CD14-positive monocyte (primary cell): ENCODE data around the gene OPN1LW. TPM values are rescaled to one million over a fixed set of nuclear protein-coding genes. Genes with fewer than 3 reads are reported as not detected.
A peak's percentile ranks its signal among the peaks of the same experiment; 100 is the strongest.
"Not testable (repeated sequence)": the region's sequence is repeated elsewhere in the genome, so short reads cannot be mapped to it uniquely, and the experiment has no call there.

Experiments
- DNase-seq, 3 donors: peaks; one replicate each; pipeline ENCODE4 v3.0.0-alpha.2; 2011 to 2022
- H2AFZ ChIP-seq: 2 replicates; pipeline ENCODE4 v1.6.0; 2012; ENCODE audit warnings: mild to moderate bottlenecking, low read depth, low read length, inconsistent platforms; ENCODE audit not compliant: insufficient read depth, poor library complexity, severe bottlenecking
- H3K27ac ChIP-seq, 2 donors: 1 replicate in 1 of 2; 2 replicates in 1 of 2; pipeline ENCODE4 v1.5.1; 2012 to 2013; ENCODE audit warnings: low read length in 2 of 2, control low read depth in 1 of 2, inconsistent platforms in 1 of 2, low read depth in 1 of 2, mild to moderate bottlenecking in 1 of 2
- H3K27me3 ChIP-seq, 2 donors: one replicate each; pipeline versions ENCODE4 v1.6.0 to v1.6.1; 2011 to 2013; ENCODE audit warnings: low read length in 2 of 2; ENCODE audit not compliant: control insufficient read depth in 2 of 2, insufficient read depth in 2 of 2
- H3K36me3 ChIP-seq, 2 donors: replicated peaks in 1 of 2; 1 replicate in 1 of 2; 2 replicates in 1 of 2; pipeline versions ENCODE4 v1.5.1 to v1.6.1; 2012 to 2013; ENCODE audit warnings: low read length in 2 of 2, control low read depth in 1 of 2, inconsistent platforms in 1 of 2, mild to moderate bottlenecking in 1 of 2; ENCODE audit not compliant: insufficient read depth in 2 of 2, control insufficient read depth in 1 of 2
- H3K4me1 ChIP-seq, 2 donors: 1 replicate in 1 of 2; 2 replicates in 1 of 2; pipeline versions ENCODE4 v1.5.1 to v1.6.1; 2012 to 2013; ENCODE audit warnings: low read length in 2 of 2, control low read depth in 1 of 2, inconsistent platforms in 1 of 2, mild to moderate bottlenecking in 1 of 2, moderate library complexity in 1 of 2; ENCODE audit not compliant: insufficient read depth in 2 of 2, control insufficient read depth in 1 of 2
- H3K4me2 ChIP-seq: replicated peaks from 2 replicates; pipeline ENCODE3; 2012; ENCODE audit warnings: low read length, moderate library complexity, mild to moderate bottlenecking; ENCODE audit not compliant: poor library complexity, severe bottlenecking; ENCODE audit errors: extremely low read depth
- H3K4me3 ChIP-seq, 3 experiments: fragments of 200-600 bp in 1 of 3; sonication (generic) in 1 of 3; replicated peaks in 1 of 3; 1 replicate in 2 of 3; 2 replicates in 1 of 3; pipeline ENCODE4 v1.5.1; 2011 to 2013; ENCODE audit warnings: low read length in 3 of 3, mild to moderate bottlenecking in 3 of 3, control low read depth in 2 of 3, low read depth in 2 of 3, inconsistent platforms in 1 of 3, moderate library complexity in 1 of 3
- H3K79me2 ChIP-seq: 2 replicates; pipeline ENCODE4 v1.6.0; 2012; ENCODE audit warnings: mild to moderate bottlenecking, control low read depth, inconsistent platforms, low read length, moderate library complexity; ENCODE audit not compliant: insufficient read depth
- H3K9ac ChIP-seq: 2 replicates; pipeline ENCODE4 v1.6.0; 2017; ENCODE audit warnings: low read length, mild to moderate bottlenecking; ENCODE audit not compliant: insufficient read depth, poor library complexity, severe bottlenecking
- H3K9me3 ChIP-seq, 2 donors: replicated peaks in 1 of 2; 1 replicate in 1 of 2; 2 replicates in 1 of 2; pipeline versions ENCODE4 v1.5.1 to v1.6.1; 2012 to 2013; ENCODE audit warnings: low read length in 2 of 2, control low read depth in 1 of 2; ENCODE audit not compliant: control insufficient read depth in 1 of 2, insufficient read depth in 1 of 2
- H4K20me1 ChIP-seq: 2 replicates; pipeline ENCODE4 v1.6.0; 2012; ENCODE audit warnings: mild to moderate bottlenecking, low read length, control low read depth, moderate library complexity; ENCODE audit not compliant: insufficient read depth
- H3K27ac Mint-ChIP-seq, 7 donors: one replicate each; pipeline ENCODE4 v1.8.0; 2020; ENCODE audit warnings: mild to moderate bottlenecking in 7 of 7, mixed read lengths in 7 of 7, moderate library complexity in 6 of 7, inconsistent platforms in 2 of 7
- H3K27me3 Mint-ChIP-seq, 3 donors: one replicate each; pipeline ENCODE4 v1.8.0; 2021 to 2022; ENCODE audit warnings: low read depth in 3 of 3, mild to moderate bottlenecking in 3 of 3, mixed read lengths in 3 of 3, moderate library complexity in 3 of 3, inconsistent platforms in 1 of 3
- H3K36me3 Mint-ChIP-seq, 2 donors: one replicate each; pipeline ENCODE4 v1.8.0; 2020; ENCODE audit warnings: mixed read lengths in 2 of 2, inconsistent platforms in 1 of 2, mild to moderate bottlenecking in 1 of 2
- H3K4me1 Mint-ChIP-seq: one replicate; pipeline ENCODE4 v1.8.0; 2020; ENCODE audit warnings: mild to moderate bottlenecking, mixed read lengths
- H3K4me3 Mint-ChIP-seq, 2 donors: one replicate each; pipeline ENCODE4 v1.8.0; 2020; ENCODE audit warnings: mild to moderate bottlenecking in 2 of 2, mixed read lengths in 2 of 2, moderate library complexity in 1 of 2
- H3K9me3 Mint-ChIP-seq, 7 donors: one replicate each; pipeline ENCODE4 v1.8.0; 2020 to 2022; ENCODE audit warnings: mixed read lengths in 7 of 7, mild to moderate bottlenecking in 6 of 7, moderate library complexity in 6 of 7, inconsistent platforms in 2 of 7
- CTCF ChIP-seq: fragments of 200-600 bp; IDR thresholded peaks from one replicate; pipeline ENCODE4 v1.8.0; 2022; ENCODE audit warnings: antibody characterized with exemption, mild to moderate bottlenecking
- WGBS: methylation state at CpG from one replicate; pipeline ENCODE4 v1.1.5; 2013; ENCODE audit warnings: missing lambda C conversion rate; ENCODE audit not compliant: insufficient coverage; 5-methylcytosine and 5-hydroxymethylcytosine counted together
- intact Hi-C, 2 donors: fragments of 100-400 bp; cut with micrococcal nuclease; formaldehyde crosslinking; loops; one replicate each; pipeline versions ENCODE4 v1.15.0 to v1.15.1; 2023
- polyA minus RNA-seq: library from RNA; depleted of rRNA, polyadenylated mRNA; stranded (reverse); fragments of >200 nt; gene quantifications from 2 replicates; pipeline ENCODE4 v1.2.3, GENCODE V29; 2012
- polyA plus RNA-seq, 3 donors: library from polyadenylated mRNA; depleted of rRNA in 1 of 3; unstranded in 2 of 3; stranded (reverse) in 1 of 3; fragments of 300-500 nt in 2 of 3; fragments of >200 nt in 1 of 3; fragmentation: Illumina TruSeq in 2 of 3; gene quantifications; 1 replicate in 2 of 3; 2 replicates in 1 of 3; pipeline ENCODE4 v1.2.3, GENCODE V29; 2012 to 2021
- total RNA-seq, 12 experiments: library from RNA in 1 of 12; stranded (reverse) in 1 of 12; fragments of 120-200 nt in 1 of 12; gene quantifications; one replicate each; pipeline ENCODE4 v1.2.4 and lab custom pipeline; 2013 to 2026; ENCODE audit warnings: mixed read lengths in 6 of 12, inconsistent platforms in 1 of 12

Gene OPN1LW
- total RNA-seq (2013): not detected
- not detected for polyA plus RNA-seq
- not detected in 2 replicates for polyA minus RNA-seq
- 0 to 0.05 (median 0) reads per million in 11 experiments for total RNA-seq (lab: John Stamatoyannopoulos, UW)

- H3K4me1 Mint-ChIP-seq, H3K9me3 ChIP-seq, H4K20me1 ChIP-seq, H3K9ac ChIP-seq, intact Hi-C loops, H3K36me3 ChIP-seq, H2AFZ ChIP-seq, H3K27ac ChIP-seq, H3K4me1 ChIP-seq, H3K4me3 Mint-ChIP-seq, H3K4me3 ChIP-seq, H3K27ac Mint-ChIP-seq, DNase-seq, H3K9me3 Mint-ChIP-seq, H3K79me2 ChIP-seq, H3K4me2 ChIP-seq, H3K36me3 Mint-ChIP-seq, H3K27me3 ChIP-seq: not testable (repeated sequence)
- peaks cover 0 to 11% (median 0%) of the 10 kb centered on the region in 3 donors for H3K27me3 Mint-ChIP-seq
- no CpG with 5 or more reads among the region's 15 CpGs for WGBS
Observed at GRCh38 chrX:154144010-154144409, at the start of gene OPN1LW. TSS of gene OPN1LW (plus strand) at chrX:154144243. CDS start at chrX:154144284, 41 bp downstream.

GRCh38 chrX:154094833-154095232, 49.2 kb upstream of the OPN1LW start:
- WGBS: no CpG with 5 or more reads among the region's 6 CpGs
- H3K27me3 Mint-ChIP-seq: peaks cover 0 to 18% (median 0%) of the 10 kb centered on the region in 3 donors
- peaks cover 74% of the 10 kb centered on the region for H3K79me2 ChIP-seq
- H3K4me1 Mint-ChIP-seq: peaks cover 34% of the 10 kb centered on the region
- no peak overlapping the region for H3K9ac ChIP-seq
- H3K4me1 ChIP-seq: peaks cover 31 to 36% of the 10 kb centered on the region in 2 donors
- peaks cover 0 to 27% of the 10 kb centered on the region in 2 donors for H3K27me3 ChIP-seq
- H3K4me2 ChIP-seq: peak overlapping the region; percentile 84
- H3K9me3 ChIP-seq: peaks cover 0 to 19% of the 10 kb centered on the region in 2 donors
- no peak for DNase-seq
- intact Hi-C loops: loop anchor here in 1 of 2 donors (5.0 to 10.0 kb wide), 2 partner anchors 38 to 80 kb away; partner anchors contain the start of gene IRAK1
- peaks cover 0 to 16% (median 7%) of the 10 kb centered on the region in 7 donors for H3K9me3 Mint-ChIP-seq
- H3K36me3 ChIP-seq: peaks cover 3 to 18% of the 10 kb centered on the region in 2 donors
- no peak overlapping the region for H2AFZ ChIP-seq
- H3K4me3 Mint-ChIP-seq: peak overlapping the region in 1 of 2 donors; percentile 93
- TF ChIP-seq CTCF: no peak
- H3K27ac ChIP-seq: no peak overlapping the region
- H4K20me1 ChIP-seq: peaks cover 68% of the 10 kb centered on the region
- peak overlapping the region in 1 of 3 experiments; percentile 10 for H3K4me3 ChIP-seq
- H3K36me3 Mint-ChIP-seq: peaks cover 12 to 13% of the 10 kb centered on the region in 2 donors
- peak overlapping the region in 5 of 7 donors; percentile 7 to 81 (median 38) for H3K27ac Mint-ChIP-seq
